ENCODE data around the gene BTG1. TPM values are rescaled to one million over a fixed set of nuclear protein-coding genes. Genes with fewer than 3 reads are reported as not detected.

The BTG1 gene
- total and polyA plus RNA-seq, 2 experiments from 2014 or later: 15.5 to 36.2 TPM

DNA sequence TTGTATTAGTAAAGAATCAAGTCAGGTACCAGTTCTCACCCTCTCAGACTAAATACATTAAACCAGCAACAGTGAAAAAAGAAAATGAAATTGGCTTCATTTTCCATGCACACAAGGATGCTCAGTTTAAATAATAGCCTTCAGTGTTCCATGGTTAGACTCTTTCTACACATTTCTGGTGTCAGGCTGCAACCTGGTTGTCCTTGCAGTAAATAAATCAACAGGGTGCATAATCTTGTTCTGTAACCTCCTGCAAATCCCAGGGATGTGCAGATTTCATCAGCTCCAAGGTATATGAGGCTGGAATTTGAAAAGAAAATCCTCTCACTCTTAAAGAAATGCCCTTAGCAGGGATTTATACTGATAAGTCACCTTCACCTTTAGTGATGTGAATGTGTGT, 46.7 kb upstream of the BTG1 start:
- H4K20me1 ChIP-seq (replicated peaks; ENCODE audit: insufficient read depth): no peaks in the 10 kb centered on the region
- H3K4me1 ChIP-seq (ENCODE audit: insufficient read depth): peaks cover 5% of the 10 kb centered on the region
- H3K27ac ChIP-seq (ENCODE audit: low read depth): no peak overlapping the region
- no peaks in the 10 kb centered on the region for H3K27me3 Mint-ChIP-seq (ENCODE audit: insufficient read depth, low read depth, poor library complexity)
- H2AFZ ChIP-seq: peak overlapping the region; percentile 20; the same call in 1 of the 2 replicates
- peaks cover 5% of the 10 kb centered on the region; the same call in 1 of the 3 replicates for H3K36me3 Mint-ChIP-seq (ENCODE audit: low read depth)
- H3K4me3 ChIP-seq: no peak overlapping the region
- no peak overlapping the region for H3K4me3 Mint-ChIP-seq
- H3K4me1 Mint-ChIP-seq: peaks cover 10% of the 10 kb centered on the region; the same call in 2 of the 3 replicates
- TF ChIP-seq CREB1 (CRISPR knock-in tag; IDR thresholded peaks at IDR 0.05; ENCODE audit: low read depth) (no peak), STAT1 (IDR thresholded peaks at IDR 0.05; ENCODE audit: unreplicated experiment) (no peak), CTCF (conservative IDR thresholded peaks at IDR 0.05; ENCODE audit: low read depth in 2 of 2) (no peak)
- ATAC-seq (no peak), DNase-seq (ENCODE audit: low spot score) (no peak)
- H3K9me3 Mint-ChIP-seq: 0 out of 3 replicates have a peak, but pooled peaks cover 5% of the 10 kb centered on the region
- H3K4me2 ChIP-seq: no peak overlapping the region
- H3K36me3 ChIP-seq (ENCODE audit: insufficient read depth): no peaks in the 10 kb centered on the region
- H3F3A ChIP-seq (replicated peaks; ENCODE audit: low read depth): no peaks in the 10 kb centered on the region
- H3K27ac Mint-ChIP-seq: no peak overlapping the region
- H3K79me2 ChIP-seq (replicated peaks; ENCODE audit: insufficient read depth): no peaks in the 10 kb centered on the region
- no peaks in the 10 kb centered on the region for H3K27me3 ChIP-seq (ENCODE audit: insufficient read depth)
- no peaks in the 10 kb centered on the region for H3K9me2 ChIP-seq (ENCODE audit: insufficient read depth)

- no peak overlapping the region for H3K4me3 Mint-ChIP-seq
- Histone ChIP-seq H3K4me1 (ENCODE audit: insufficient read depth) (peaks cover 5% of the 10 kb centered on the region), H3K79me2 (replicated peaks; ENCODE audit: insufficient read depth) (no peaks in the 10 kb centered on the region), H3K27ac (ENCODE audit: low read depth) (no peak overlapping the region), H3K4me2 (no peak overlapping the region), H4K20me1 (replicated peaks; ENCODE audit: insufficient read depth) (no peaks in the 10 kb centered on the region), H3K36me3 (ENCODE audit: insufficient read depth) (no peaks in the 10 kb centered on the region), H2AFZ (no peak overlapping the region), H3K9me2 (ENCODE audit: insufficient read depth) (peaks cover 6% of the 10 kb centered on the region), H3F3A (replicated peaks; ENCODE audit: low read depth) (no peaks in the 10 kb centered on the region), H3K4me3 (no peak overlapping the region), H3K27me3 (ENCODE audit: insufficient read depth) (no peaks in the 10 kb centered on the region)
- 0 out of 3 replicates have a peak, but pooled peaks cover under 1% of the 10 kb centered on the region for H3K36me3 Mint-ChIP-seq (ENCODE audit: low read depth)
- H3K4me1 Mint-ChIP-seq: peaks cover 10% of the 10 kb centered on the region; the same call in 2 of the 3 replicates
- TF ChIP-seq NANOG (IDR thresholded peaks at IDR 0.05; ENCODE audit: borderline replicate concordance): no peak
- no peak for TF ChIP-seq CTCF (conservative IDR thresholded peaks at IDR 0.05; ENCODE audit: low read depth in 2 of 2)
- no peak for TF ChIP-seq CREB1 (CRISPR knock-in tag; IDR thresholded peaks at IDR 0.05; ENCODE audit: low read depth)
- TF ChIP-seq, protein P1, sequence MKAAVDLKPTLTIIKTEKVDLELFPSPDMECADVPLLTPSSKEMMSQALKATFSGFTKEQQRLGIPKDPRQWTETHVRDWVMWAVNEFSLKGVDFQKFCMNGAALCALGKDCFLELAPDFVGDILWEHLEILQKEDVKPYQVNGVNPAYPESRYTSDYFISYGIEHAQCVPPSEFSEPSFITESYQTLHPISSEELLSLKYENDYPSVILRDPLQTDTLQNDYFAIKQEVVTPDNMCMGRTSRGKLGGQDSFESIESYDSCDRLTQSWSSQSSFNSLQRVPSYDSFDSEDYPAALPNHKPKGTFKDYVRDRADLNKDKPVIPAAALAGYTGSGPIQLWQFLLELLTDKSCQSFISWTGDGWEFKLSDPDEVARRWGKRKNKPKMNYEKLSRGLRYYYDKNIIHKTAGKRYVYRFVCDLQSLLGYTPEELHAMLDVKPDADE (IDR thresholded peaks at IDR 0.05): no peak
- TF ChIP-seq STAT1 (IDR thresholded peaks at IDR 0.05; ENCODE audit: unreplicated experiment): no peak
- TF ChIP-seq ZNF114 (CRISPR knock-in tag; IDR thresholded peaks at IDR 0.05): no peak
- TF ChIP-seq ZNF462 (CRISPR knock-in tag; IDR thresholded peaks at IDR 0.05): no peak
- no peak for TF ChIP-seq POLR2AphosphoS5 (IDR thresholded peaks at IDR 0.05; ENCODE audit: low read depth)
- TF ChIP-seq ZNF331 (CRISPR knock-in tag; IDR thresholded peaks at IDR 0.05; ENCODE audit: low read depth): no peak
- no peaks in the 10 kb centered on the region for H3K27me3 Mint-ChIP-seq (ENCODE audit: insufficient read depth, low read depth, poor library complexity)
- 0 out of 3 replicates have a peak, but pooled peaks cover under 1% of the 10 kb centered on the region for H3K9me3 Mint-ChIP-seq
- DNase-seq (ENCODE audit: low spot score) (no peak), ATAC-seq (no peak)
- no peak overlapping the region for H3K27ac Mint-ChIP-seq
Measured at GRCh38 chr12:92191061-92191460, 45.4 kb upstream of the BTG1 start.

All from GM23338 (cell line).